ENCODE results near the gene RHCG. TPM values are rescaled to one million over a fixed set of nuclear protein-coding genes. Genes with fewer than 3 reads are reported as not detected.

RHCG gene
- total RNA-seq, 5 donors from 2014 or later (not counting 1 experiment from before 2014, with no cell fraction given), result not detected

- peaks cover 0 to 3% (median 0%) of the 10 kb centered on the region in 3 donors for H3K4me1 Mint-ChIP-seq
- no peaks in the 10 kb centered on the region for H3K9me3 ChIP-seq
- DNase-seq, result no peak
These were observed 59.6 kb downstream of the RHCG start for GRCh38 chr15:89436560-89437311.

GRCh38 chr15:89435362-89435761, 61.0 kb downstream of the RHCG start:
- DNase-seq (no peak), ATAC-seq (replicated peaks in 1 of 4) (no peak)
- H3K9me3 Mint-ChIP-seq, result no peaks in the 10 kb centered on the region
- peaks cover 45 to 51% of the 10 kb centered on the region in 2 donors for H3K27me3 Mint-ChIP-seq
- Histone ChIP-seq H3K36me3 (ENCODE audit: control insufficient read depth in 2 of 2, extremely low read depth in 1 of 2, insufficient read depth in 1 of 2, low read length in 1 of 2) (no peaks in the 10 kb centered on the region), H3K4me1 (ENCODE audit: control insufficient read depth in 1 of 2, extremely low read depth in 1 of 2, insufficient read depth in 2 of 2, low read length in 2 of 2) (peaks cover 0 to 6% of the 10 kb centered on the region in 2 experiments), H3K27ac (ENCODE audit: low read length) (no peak overlapping the region), H3K27me3 (replicated peaks in 1 of 2; ENCODE audit: control insufficient read depth in 2 of 2, extremely low read depth in 1 of 2, insufficient read depth in 2 of 2, low read length in 1 of 2) (peaks cover 2 to 63% of the 10 kb centered on the region in 2 experiments), H3K4me3 (ENCODE audit: control insufficient read depth in 1 of 2, extremely low read depth in 1 of 2, low read length in 1 of 2) (no peak overlapping the region), H3K9me3 (no peaks in the 10 kb centered on the region)
- WGBS (ENCODE audit: insufficient coverage), result 80% methylated on average over 6 of the region's 8 CpGs
- ChIA-PET POLR2A (no interaction called here), CTCF (interaction anchor here in 1 of 2 donors (0.5 kb wide), 1 partner anchor 1520 kb away, joined by 3 read pairs; no protein-coding TSS in a partner anchor)
- no peak overlapping the region for H3K27ac Mint-ChIP-seq
- H3K4me3 Mint-ChIP-seq, result no peak overlapping the region
- peaks cover 4 to 6% (median 4%) of the 10 kb centered on the region in 3 donors for H3K4me1 Mint-ChIP-seq
- H3K36me3 Mint-ChIP-seq, result no peaks in the 10 kb centered on the region

More at GRCh38 chr15:89436560-89437311, 59.6 kb downstream of the RHCG start:
- H3K4me3 ChIP-seq (ENCODE audit: control insufficient read depth in 1 of 2, extremely low read depth in 1 of 2, low read length in 1 of 2), result no peak overlapping the region
- no peak for ATAC-seq (replicated peaks in 1 of 4)
- Mint-ChIP-seq H3K36me3 (no peaks in the 10 kb centered on the region), H3K27ac (no peak overlapping the region), H3K9me3 (no peaks in the 10 kb centered on the region), H3K27me3 (peaks cover 43 to 47% of the 10 kb centered on the region in 2 donors), H3K4me3 (no peak overlapping the region)
- H3K36me3 ChIP-seq (ENCODE audit: control insufficient read depth in 2 of 2, extremely low read depth in 1 of 2, insufficient read depth in 1 of 2, low read length in 1 of 2), result no peaks in the 10 kb centered on the region
- H3K27ac ChIP-seq (ENCODE audit: low read length), result no peak overlapping the region
- H3K4me1 ChIP-seq (ENCODE audit: control insufficient read depth in 1 of 2, extremely low read depth in 1 of 2, insufficient read depth in 2 of 2, low read length in 2 of 2), result no peaks in the 10 kb centered on the region
- CTCF ChIA-PET, result no interaction called here
- 36% methylated on average over 7 of the region's 7 CpGs for WGBS (ENCODE audit: insufficient coverage)
- POLR2A ChIA-PET, result no interaction called here
- peaks cover 2 to 62% of the 10 kb centered on the region in 2 experiments for H3K27me3 ChIP-seq (replicated peaks in 1 of 2; ENCODE audit: control insufficient read depth in 2 of 2, extremely low read depth in 1 of 2, insufficient read depth in 2 of 2, low read length in 1 of 2)

DNA sequence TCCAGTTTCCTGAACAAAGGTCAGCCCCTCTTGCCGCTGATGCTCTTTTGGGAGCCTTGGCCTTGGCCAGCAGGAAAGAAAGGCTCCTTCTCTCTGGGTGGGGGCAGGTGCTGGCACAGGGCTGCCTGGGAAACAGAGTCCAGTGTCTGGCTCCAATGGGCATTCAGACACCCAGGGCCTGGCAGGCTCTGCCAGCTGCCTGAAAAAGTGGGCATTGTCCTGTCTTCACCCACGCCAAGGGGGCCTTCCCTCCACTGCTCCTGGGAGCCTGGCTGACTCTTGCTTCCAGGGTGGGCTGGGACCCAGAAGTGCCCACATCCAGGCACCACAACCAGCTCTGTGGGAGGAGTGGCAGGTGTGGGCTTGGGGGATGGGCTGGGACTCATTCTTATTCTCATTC, 62.7 kb downstream of the RHCG start:
- Histone ChIP-seq H3K36me3 (ENCODE audit: control insufficient read depth in 2 of 2, extremely low read depth in 1 of 2, insufficient read depth in 1 of 2, low read length in 1 of 2) (no peaks in the 10 kb centered on the region), H3K27me3 (replicated peaks in 1 of 2; ENCODE audit: control insufficient read depth in 2 of 2, extremely low read depth in 1 of 2, insufficient read depth in 2 of 2, low read length in 1 of 2) (peaks cover 5 to 62% of the 10 kb centered on the region in 2 experiments), H3K9me3 (no peaks in the 10 kb centered on the region), H3K4me3 (ENCODE audit: control insufficient read depth in 1 of 2, extremely low read depth in 1 of 2, low read length in 1 of 2) (no peak overlapping the region), H3K4me1 (ENCODE audit: control insufficient read depth in 1 of 2, extremely low read depth in 1 of 2, insufficient read depth in 2 of 2, low read length in 2 of 2) (peaks cover 0 to 8% of the 10 kb centered on the region in 2 experiments), H3K27ac (ENCODE audit: low read length) (no peak overlapping the region)
- Mint-ChIP-seq H3K27ac (no peak overlapping the region), H3K9me3 (no peaks in the 10 kb centered on the region), H3K4me1 (peaks cover 5 to 9% (median 6%) of the 10 kb centered on the region in 3 donors), H3K27me3 (peaks cover 39 to 41% of the 10 kb centered on the region in 2 donors), H3K4me3 (no peak overlapping the region), H3K36me3 (no peaks in the 10 kb centered on the region)
- CTCF ChIA-PET, result no interaction called here
- DNase-seq (no peak), ATAC-seq (replicated peaks in 1 of 4) (no peak)
- WGBS (ENCODE audit: insufficient coverage), result 53% methylated on average over 2 of the region's 2 CpGs
- POLR2A ChIA-PET, result no interaction called here

GRCh38 chr15:89430530-89431341, 65.6 kb downstream of the RHCG start:
- no peaks in the 10 kb centered on the region for H3K36me3 Mint-ChIP-seq
- CTCF ChIA-PET, result interaction anchor here (1.2 to 4.2 kb wide), 4 partner anchors 12 to 224 kb away, joined by 3 to 21 read pairs (median 8); no protein-coding TSS in a partner anchor
- ATAC-seq (replicated peaks in 1 of 4) (peak; percentile 91 to 97 (median 93)), DNase-seq (peak; percentile 49 to 91 (median 80))
- Histone ChIP-seq H3K27me3 (replicated peaks in 1 of 2; ENCODE audit: control insufficient read depth in 2 of 2, extremely low read depth in 1 of 2, insufficient read depth in 2 of 2, low read length in 1 of 2) (peaks cover 5 to 46% of the 10 kb centered on the region in 2 experiments), H3K4me1 (ENCODE audit: control insufficient read depth in 1 of 2, extremely low read depth in 1 of 2, insufficient read depth in 2 of 2, low read length in 2 of 2) (peaks cover 0 to 8% of the 10 kb centered on the region in 2 experiments), H3K36me3 (ENCODE audit: control insufficient read depth in 2 of 2, extremely low read depth in 1 of 2, insufficient read depth in 1 of 2, low read length in 1 of 2) (no peaks in the 10 kb centered on the region), H3K27ac (ENCODE audit: low read length) (no peak overlapping the region), H3K9me3 (no peaks in the 10 kb centered on the region), H3K4me3 (ENCODE audit: control insufficient read depth in 1 of 2, extremely low read depth in 1 of 2, low read length in 1 of 2) (peak overlapping the region; percentile 48 to 74)
- H3K27ac Mint-ChIP-seq, result no peak overlapping the region
- H3K4me3 Mint-ChIP-seq, result peak overlapping the region; percentile 76 to 84 (median 80)
- POLR2A ChIA-PET, result no interaction called here
- no peaks in the 10 kb centered on the region for H3K9me3 Mint-ChIP-seq
- H3K4me1 Mint-ChIP-seq, result peaks cover 5 to 9% (median 6%) of the 10 kb centered on the region in 3 donors
- peaks cover 24 to 29% of the 10 kb centered on the region in 2 donors for H3K27me3 Mint-ChIP-seq
- WGBS (ENCODE audit: insufficient coverage), result 2% methylated on average over 33 of the region's 44 CpGs

DNA sequence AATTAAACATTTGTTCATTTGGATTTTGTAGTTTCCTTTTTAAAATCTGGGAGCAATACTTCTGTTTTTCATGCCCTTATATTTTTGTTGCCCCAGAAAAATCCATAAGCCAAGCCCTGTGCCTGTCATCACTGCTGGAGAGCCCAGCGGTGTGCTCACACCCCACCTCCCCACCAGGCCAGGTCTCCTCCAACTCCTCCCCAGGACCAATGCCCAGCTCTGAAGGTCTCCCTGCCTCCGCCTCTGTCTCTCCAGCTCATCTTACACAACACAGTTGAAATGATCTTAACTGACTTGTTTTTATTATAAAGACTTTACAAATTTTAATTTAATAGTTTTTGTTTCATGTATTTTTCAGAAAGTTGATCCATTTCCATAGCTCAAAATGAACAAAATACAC, 66.4 kb downstream of the RHCG start:
- no peaks in the 10 kb centered on the region for H3K36me3 ChIP-seq (ENCODE audit: control insufficient read depth in 2 of 2, extremely low read depth in 1 of 2, insufficient read depth in 1 of 2, low read length in 1 of 2)
- WGBS (ENCODE audit: insufficient coverage), result 100% methylated on average over 1 of the region's 2 CpGs
- H3K4me3 ChIP-seq (ENCODE audit: control insufficient read depth in 1 of 2, extremely low read depth in 1 of 2, low read length in 1 of 2), result peak overlapping the region in 1 of 2 donors; percentile 74
- H3K27me3 ChIP-seq (replicated peaks in 1 of 2; ENCODE audit: control insufficient read depth in 2 of 2, extremely low read depth in 1 of 2, insufficient read depth in 2 of 2, low read length in 1 of 2), result peaks cover 5 to 40% of the 10 kb centered on the region in 2 experiments
- Mint-ChIP-seq H3K27ac (no peak overlapping the region), H3K27me3 (peaks cover 26 to 31% of the 10 kb centered on the region in 2 donors), H3K36me3 (no peaks in the 10 kb centered on the region), H3K4me3 (peak overlapping the region in 2 of 3 donors; percentile 76 to 84), H3K4me1 (peaks cover 5 to 9% (median 6%) of the 10 kb centered on the region in 3 donors), H3K9me3 (no peaks in the 10 kb centered on the region)
- ChIA-PET CTCF (interaction anchor here (1.2 to 4.2 kb wide), 3 partner anchors 11 to 71 kb away, joined by 3 to 21 read pairs (median 13); no protein-coding TSS in a partner anchor), POLR2A (no interaction called here)
- H3K9me3 ChIP-seq, result no peaks in the 10 kb centered on the region
- DNase-seq, result no peak
- H3K27ac ChIP-seq (ENCODE audit: low read length), result no peak overlapping the region
- peaks cover 0 to 8% of the 10 kb centered on the region in 2 experiments for H3K4me1 ChIP-seq (ENCODE audit: control insufficient read depth in 1 of 2, extremely low read depth in 1 of 2, insufficient read depth in 2 of 2, low read length in 2 of 2)
- no peak for ATAC-seq (replicated peaks in 1 of 4)

- no peak overlapping the region for H3K27ac Mint-ChIP-seq
These were observed 67.4 kb downstream of the RHCG start for GRCh38 chr15:89429023-89429422.

More at GRCh38 chr15:89429023-89429422, 67.4 kb downstream of the RHCG start:
- Histone ChIP-seq H3K27me3 (replicated peaks in 1 of 2; ENCODE audit: control insufficient read depth in 2 of 2, extremely low read depth in 1 of 2, insufficient read depth in 2 of 2, low read length in 1 of 2) (peaks cover 5 to 39% of the 10 kb centered on the region in 2 experiments), H3K4me1 (ENCODE audit: control insufficient read depth in 1 of 2, extremely low read depth in 1 of 2, insufficient read depth in 2 of 2, low read length in 2 of 2) (peaks cover 0 to 8% of the 10 kb centered on the region in 2 experiments), H3K27ac (ENCODE audit: low read length) (no peak overlapping the region), H3K4me3 (ENCODE audit: control insufficient read depth in 1 of 2, extremely low read depth in 1 of 2, low read length in 1 of 2) (no peak overlapping the region), H3K9me3 (no peaks in the 10 kb centered on the region), H3K36me3 (ENCODE audit: control insufficient read depth in 2 of 2, extremely low read depth in 1 of 2, insufficient read depth in 1 of 2, low read length in 1 of 2) (no peaks in the 10 kb centered on the region)
- H3K4me1 Mint-ChIP-seq, result peaks cover 5 to 9% (median 6%) of the 10 kb centered on the region in 3 donors
- ATAC-seq (replicated peaks in 1 of 4), result no peak
- H3K36me3 Mint-ChIP-seq, result no peaks in the 10 kb centered on the region
- DNase-seq, result no peak
- WGBS (ENCODE audit: insufficient coverage), result 100% methylated on average over 1 of the region's 1 CpG
- H3K27me3 Mint-ChIP-seq, result peaks cover 26 to 27% of the 10 kb centered on the region in 2 donors
- no peak overlapping the region for H3K4me3 Mint-ChIP-seq
- H3K9me3 Mint-ChIP-seq, result no peaks in the 10 kb centered on the region
- POLR2A ChIA-PET, result no interaction called here
- CTCF ChIA-PET, result interaction anchor here (0.5 to 4.2 kb wide), 6 partner anchors 10 to 223 kb away, joined by 3 to 21 read pairs (median 4); no protein-coding TSS in a partner anchor
